Mucosa of descending colon (tissue), 3 donors: ENCODE results near the gene FBXL7. TPM values are rescaled to one million over a fixed set of nuclear protein-coding genes. Genes with fewer than 3 reads are reported as not detected.

Source experiments
- ATAC-seq: fragments of 200-7000 bp; cut with Tn5 transposase; one replicate; pipeline ENCODE4 v1.9.1; 2020; ENCODE audit warnings: mild to moderate bottlenecking, moderate library complexity
- DNase-seq, 3 donors: peaks; one replicate each; pipeline ENCODE4 v3.0.0-alpha.2; 2020
- H3K36me3 ChIP-seq: fragments of 200-600 bp; one replicate; pipeline ENCODE4 v1.8.0; 2021; ENCODE audit warnings: low read depth, mild to moderate bottlenecking
- H3K4me1 ChIP-seq: fragments of 200-600 bp; one replicate; pipeline ENCODE4 v1.8.0; 2021; ENCODE audit warnings: low read depth, mild to moderate bottlenecking
- H3K4me3 ChIP-seq: fragments of 200-600 bp; one replicate; pipeline ENCODE4 v1.8.0; 2021; ENCODE audit warnings: mild to moderate bottlenecking
- H3K9me3 ChIP-seq: fragments of 200-600 bp; one replicate; pipeline ENCODE4 v1.8.0; 2021; ENCODE audit warnings: mild to moderate bottlenecking
- intact Hi-C, 2 donors: fragments of 100-400 bp; cut with DNase I in 1 of 2; cut with micrococcal nuclease in 1 of 2; formaldehyde crosslinking; loops; one replicate each; pipeline versions ENCODE4 v1.11.0 to v1.11.1; 2022; cut with DNase I, micrococcal nuclease
- total RNA-seq, 3 donors: library from RNA; stranded (reverse); fragmentation: NEBNext Ultra II Directional in 2 of 3; extraction: Animal tissue kit (Norgen Biotek cat#: 25700) in 2 of 3; gene quantifications; one replicate each; pipeline versions ENCODE4 v1.2.1 to v1.2.4, GENCODE V29; 2021 to 2023
- TF ChIP-seq, protein P1 (sequence below): fragments of 200-600 bp; IDR thresholded peaks from one replicate; pipeline ENCODE4 v1.8.0; 2022; ENCODE audit warnings: antibody characterized with exemption, mild to moderate bottlenecking
- donor health status: DM: no; HTN: no; CAD: no; lungs with moderate emphysema.
- donor health status: DM: no; HTN: no; CAD: no.
- donor health status: DM: no; HTN: yes; CAD: no.

The FBXL7 gene
- total RNA-seq, 3 donors from 2014 or later, result 1.6 to 21.4 (median 3.4) TPM

DNA sequence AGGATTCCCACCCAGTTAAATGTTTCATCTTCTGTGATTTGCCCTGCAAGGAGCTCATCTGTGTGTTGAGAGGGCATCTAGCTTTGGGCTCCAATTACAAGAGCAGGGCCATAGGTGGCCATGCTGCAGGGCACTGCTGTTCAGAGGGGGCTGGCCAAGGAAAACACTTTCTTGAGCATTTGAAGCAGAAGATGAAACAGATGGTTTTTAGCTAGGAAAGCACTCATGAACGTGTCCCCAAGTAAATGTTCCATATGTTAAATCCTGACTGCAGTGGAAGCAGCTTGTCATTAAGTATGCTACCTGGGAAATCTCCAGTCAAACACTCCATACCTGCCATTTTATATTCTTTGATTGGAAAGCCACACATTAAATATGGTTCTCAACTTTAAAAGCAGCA is 176.6 kb downstream of the FBXL7 start:
- Histone ChIP-seq H3K4me1 (no peaks in the 10 kb centered on the region), H3K36me3 (no peaks in the 10 kb centered on the region), H3K9me3 (no peaks in the 10 kb centered on the region), H3K4me3 (no peak overlapping the region)
- ATAC-seq (no peak), DNase-seq (no peak)
- TF ChIP-seq, protein P1, sequence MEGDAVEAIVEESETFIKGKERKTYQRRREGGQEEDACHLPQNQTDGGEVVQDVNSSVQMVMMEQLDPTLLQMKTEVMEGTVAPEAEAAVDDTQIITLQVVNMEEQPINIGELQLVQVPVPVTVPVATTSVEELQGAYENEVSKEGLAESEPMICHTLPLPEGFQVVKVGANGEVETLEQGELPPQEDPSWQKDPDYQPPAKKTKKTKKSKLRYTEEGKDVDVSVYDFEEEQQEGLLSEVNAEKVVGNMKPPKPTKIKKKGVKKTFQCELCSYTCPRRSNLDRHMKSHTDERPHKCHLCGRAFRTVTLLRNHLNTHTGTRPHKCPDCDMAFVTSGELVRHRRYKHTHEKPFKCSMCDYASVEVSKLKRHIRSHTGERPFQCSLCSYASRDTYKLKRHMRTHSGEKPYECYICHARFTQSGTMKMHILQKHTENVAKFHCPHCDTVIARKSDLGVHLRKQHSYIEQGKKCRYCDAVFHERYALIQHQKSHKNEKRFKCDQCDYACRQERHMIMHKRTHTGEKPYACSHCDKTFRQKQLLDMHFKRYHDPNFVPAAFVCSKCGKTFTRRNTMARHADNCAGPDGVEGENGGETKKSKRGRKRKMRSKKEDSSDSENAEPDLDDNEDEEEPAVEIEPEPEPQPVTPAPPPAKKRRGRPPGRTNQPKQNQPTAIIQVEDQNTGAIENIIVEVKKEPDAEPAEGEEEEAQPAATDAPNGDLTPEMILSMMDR, result no peak
- intact Hi-C loops, result no loop called here

DNA sequence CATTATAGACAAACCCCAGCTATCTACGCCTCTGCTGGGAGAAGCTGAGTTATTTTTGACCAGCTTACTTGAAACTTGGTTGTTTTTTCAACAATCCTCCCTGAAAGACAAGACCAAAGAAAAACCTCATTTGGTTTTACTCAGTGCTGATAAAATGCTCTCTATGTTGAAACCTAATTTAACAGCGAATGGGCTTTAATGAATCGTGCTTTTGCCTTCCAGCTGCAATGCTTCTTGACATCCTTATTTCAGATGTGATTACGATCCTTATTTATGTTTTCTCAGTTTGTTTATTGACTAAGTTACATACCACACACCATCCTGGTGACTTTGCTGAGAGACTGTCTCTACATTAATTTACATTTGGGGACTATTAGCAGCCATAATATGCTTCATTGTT is 179.2 kb downstream of the FBXL7 start:
- intact Hi-C loops, result no loop called here
- no peaks in the 10 kb centered on the region for H3K9me3 ChIP-seq
- no peak for ATAC-seq
- DNase-seq, result no peak
- H3K4me1 ChIP-seq, result no peaks in the 10 kb centered on the region
- H3K36me3 ChIP-seq, result no peaks in the 10 kb centered on the region
- TF ChIP-seq, protein P1, result no peak
- no peak overlapping the region for H3K4me3 ChIP-seq

DNA sequence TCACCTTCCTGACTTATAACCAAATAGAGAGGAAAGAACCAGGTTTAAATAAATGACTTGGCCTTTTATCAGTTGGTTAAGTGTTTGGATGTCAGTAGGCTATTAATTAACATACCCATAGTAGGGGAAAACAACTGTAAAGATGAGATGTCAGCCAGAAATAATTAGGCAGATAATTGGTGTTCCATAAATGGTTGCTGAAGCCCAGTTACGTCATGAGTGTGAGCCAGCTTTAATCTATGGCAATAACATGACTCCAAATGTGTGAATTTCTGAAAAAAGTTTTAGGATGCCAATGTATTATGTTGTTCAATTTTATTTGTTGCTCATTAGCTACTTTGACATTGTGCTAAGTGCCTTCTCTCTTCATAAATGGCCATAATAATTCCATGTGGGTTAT is 180.5 kb downstream of the FBXL7 start:
- intact Hi-C loops, result no loop called here
- TF ChIP-seq, protein P1, result no peak
- ATAC-seq (no peak), DNase-seq (no peak)
- no peak overlapping the region for H3K4me3 ChIP-seq
- H3K36me3 ChIP-seq, result no peaks in the 10 kb centered on the region
- H3K4me1 ChIP-seq, result no peaks in the 10 kb centered on the region
- no peaks in the 10 kb centered on the region for H3K9me3 ChIP-seq

DNA sequence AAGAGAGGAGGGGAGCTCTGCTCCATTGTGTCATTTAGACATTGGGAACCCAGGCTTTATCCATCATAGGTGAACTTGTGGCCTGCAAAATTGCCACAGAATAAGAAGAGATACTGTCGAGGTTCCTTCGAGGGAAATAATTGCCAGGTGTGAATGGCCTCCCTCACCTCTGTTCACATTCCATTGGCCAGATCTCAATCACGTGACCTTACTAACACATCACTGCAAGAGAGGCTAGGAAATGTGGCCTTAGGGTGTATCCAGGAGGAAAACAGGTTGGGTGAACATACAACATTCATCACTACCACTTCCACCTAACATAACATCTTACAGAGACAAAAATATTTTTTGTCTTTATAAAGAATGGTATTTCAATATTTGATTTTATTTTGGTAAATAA is 182.1 kb downstream of the FBXL7 start:
- Histone ChIP-seq H3K9me3 (no peaks in the 10 kb centered on the region), H3K36me3 (no peaks in the 10 kb centered on the region), H3K4me3 (no peak overlapping the region), H3K4me1 (no peaks in the 10 kb centered on the region)
- DNase-seq (no peak), ATAC-seq (no peak)
- intact Hi-C loops, result no loop called here
- TF ChIP-seq, protein P1, result no peak

DNA sequence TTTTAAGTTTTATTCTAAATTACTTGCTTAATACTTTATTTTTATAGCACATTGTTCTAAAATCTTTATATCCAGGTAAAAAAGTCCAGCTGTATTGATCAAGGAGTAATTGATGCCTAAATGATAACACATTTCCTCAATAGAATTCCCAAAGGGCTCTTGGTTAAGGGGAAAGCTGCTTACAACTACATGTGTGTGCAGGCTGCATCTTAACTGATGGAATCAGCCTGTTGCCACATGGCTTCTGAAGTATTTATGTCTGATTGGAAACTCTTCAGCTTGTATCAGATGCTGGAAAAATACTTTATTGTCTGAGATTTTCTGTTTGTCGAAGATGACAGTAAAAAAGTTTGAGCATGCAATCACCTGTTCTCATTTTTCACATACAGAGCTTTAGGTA is 182.6 kb downstream of the FBXL7 start:
- ATAC-seq (no peak), DNase-seq (no peak)
- H3K9me3 ChIP-seq, result no peaks in the 10 kb centered on the region
- TF ChIP-seq, protein P1, result no peak
- intact Hi-C loops, result no loop called here
- no peaks in the 10 kb centered on the region for H3K4me1 ChIP-seq
- no peaks in the 10 kb centered on the region for H3K36me3 ChIP-seq
- H3K4me3 ChIP-seq, result no peak overlapping the region

DNA sequence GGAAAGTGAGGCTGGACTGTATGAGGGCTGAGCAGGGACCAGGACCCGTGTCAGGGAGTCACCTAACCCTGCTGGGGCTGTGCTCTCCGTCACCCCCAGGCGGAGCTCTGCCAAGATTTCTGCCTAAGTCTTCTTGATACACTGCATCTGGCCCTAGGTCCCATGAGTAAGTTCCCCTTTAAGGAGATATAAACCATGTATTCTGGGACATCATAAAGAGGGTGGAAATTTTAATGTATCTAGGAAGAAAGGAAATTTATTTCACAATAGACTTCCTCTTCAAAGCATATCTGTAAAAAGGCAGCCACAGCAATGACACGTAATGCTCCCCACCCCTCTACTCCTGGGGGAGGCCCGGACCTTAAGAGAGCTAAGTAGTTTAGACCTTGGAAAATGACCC is 183.4 kb downstream of the FBXL7 start:
- DNase-seq (peak in 2 of 3 donors; percentile 34 to 36), ATAC-seq (no peak)
- no peak overlapping the region for H3K4me3 ChIP-seq
- no peaks in the 10 kb centered on the region for H3K36me3 ChIP-seq
- TF ChIP-seq, protein P1, result no peak
- H3K4me1 ChIP-seq, result no peaks in the 10 kb centered on the region
- no peaks in the 10 kb centered on the region for H3K9me3 ChIP-seq
- intact Hi-C loops, result no loop called here
